Measurements from ENCODE around the gene ANXA11.

The ANXA11 gene

GRCh38 chr10:80160361-80161320 lies 44.7 kb downstream of the ANXA11 start:
- H3K9ac ChIP-seq (ENCODE audit: low read depth, low read length), result no peak overlapping the region
- WGBS, result 91% methylated on average over 17 of the region's 17 CpGs
- peaks cover 28% of the 10 kb centered on the region for H3K36me3 ChIP-seq (ENCODE audit: insufficient read depth, low read length)
- peaks cover 9% of the 10 kb centered on the region; the same call in 1 of the 2 replicates for H3K4me1 ChIP-seq (ENCODE audit: insufficient read depth, low read length)
- no peaks in the 10 kb centered on the region for H3K27me3 ChIP-seq (ENCODE audit: insufficient read depth, low read length)
- H3K9me3 ChIP-seq (ENCODE audit: insufficient read depth, low read depth, low read length), result no peaks in the 10 kb centered on the region
- no peak overlapping the region for H3K4me3 ChIP-seq (ENCODE audit: low read length)
- H3K27ac ChIP-seq (ENCODE audit: low read depth, low read length), result no peak overlapping the region

- WGBS, result 92% methylated on average over 9 of the region's 9 CpGs
Observed at GRCh38 chr10:80159166-80159873, 46.0 kb downstream of the ANXA11 start.

GRCh38 chr10:80158598-80159127 lies 46.7 kb downstream of the ANXA11 start:
- no peak overlapping the region for H3K9ac ChIP-seq (ENCODE audit: low read depth, low read length)
- H3K4me1 ChIP-seq (ENCODE audit: insufficient read depth, low read length), result peaks cover 9% of the 10 kb centered on the region; the same call in 1 of the 2 replicates
- H3K4me3 ChIP-seq (ENCODE audit: low read length), result no peak overlapping the region
- no peaks in the 10 kb centered on the region for H3K27me3 ChIP-seq (ENCODE audit: insufficient read depth, low read length)
- 86% methylated on average over 14 of the region's 14 CpGs for WGBS
- H3K9me3 ChIP-seq (ENCODE audit: insufficient read depth, low read depth, low read length), result no peaks in the 10 kb centered on the region
- no peak overlapping the region for H3K27ac ChIP-seq (ENCODE audit: low read depth, low read length)
- H3K36me3 ChIP-seq (ENCODE audit: insufficient read depth, low read length), result peaks cover 39% of the 10 kb centered on the region

More at GRCh38 chr10:80159166-80159873, 46.0 kb downstream of the ANXA11 start:
- H3K27me3 ChIP-seq (ENCODE audit: insufficient read depth, low read length), result no peaks in the 10 kb centered on the region
- H3K36me3 ChIP-seq (ENCODE audit: insufficient read depth, low read length), result peaks cover 37% of the 10 kb centered on the region
- H3K9me3 ChIP-seq (ENCODE audit: insufficient read depth, low read depth, low read length), result no peaks in the 10 kb centered on the region
- H3K4me1 ChIP-seq (ENCODE audit: insufficient read depth, low read length), result peaks cover 9% of the 10 kb centered on the region; the same call in 1 of the 2 replicates
- H3K27ac ChIP-seq (ENCODE audit: low read depth, low read length), result no peak overlapping the region
- no peak overlapping the region for H3K4me3 ChIP-seq (ENCODE audit: low read length)
- H3K9ac ChIP-seq (ENCODE audit: low read depth, low read length), result no peak overlapping the region

GRCh38 chr10:80158126-80158525 lies 47.2 kb downstream of the ANXA11 start:
- H3K27ac ChIP-seq (ENCODE audit: low read depth, low read length), result no peak overlapping the region
- H3K4me1 ChIP-seq (ENCODE audit: insufficient read depth, low read length), result peaks cover 9% of the 10 kb centered on the region; the same call in 1 of the 2 replicates
- no peaks in the 10 kb centered on the region for H3K9me3 ChIP-seq (ENCODE audit: insufficient read depth, low read depth, low read length)
- H3K4me3 ChIP-seq (ENCODE audit: low read length), result no peak overlapping the region
- H3K27me3 ChIP-seq (ENCODE audit: insufficient read depth, low read length), result no peaks in the 10 kb centered on the region
- H3K36me3 ChIP-seq (ENCODE audit: insufficient read depth, low read length), result peaks cover 42% of the 10 kb centered on the region
- no peak overlapping the region for H3K9ac ChIP-seq (ENCODE audit: low read depth, low read length)
- WGBS, result 93% methylated on average over 5 of the region's 5 CpGs

GRCh38 chr10:80157561-80157960 lies 47.8 kb downstream of the ANXA11 start:
- no peaks in the 10 kb centered on the region for H3K9me3 ChIP-seq (ENCODE audit: insufficient read depth, low read depth, low read length)
- H3K36me3 ChIP-seq (ENCODE audit: insufficient read depth, low read length), result peaks cover 37% of the 10 kb centered on the region
- WGBS, result 96% methylated on average over 14 of the region's 14 CpGs
- no peaks in the 10 kb centered on the region for H3K27me3 ChIP-seq (ENCODE audit: insufficient read depth, low read length)
- no peak overlapping the region for H3K27ac ChIP-seq (ENCODE audit: low read depth, low read length)
- peaks cover 9% of the 10 kb centered on the region; the same call in 1 of the 2 replicates for H3K4me1 ChIP-seq (ENCODE audit: insufficient read depth, low read length)
- no peak overlapping the region for H3K9ac ChIP-seq (ENCODE audit: low read depth, low read length)
- no peak overlapping the region for H3K4me3 ChIP-seq (ENCODE audit: low read length)

GRCh38 chr10:80156216-80156615 lies 49.1 kb downstream of the ANXA11 start:
- Histone ChIP-seq H3K4me1 (ENCODE audit: insufficient read depth, low read length) (peaks cover 2% of the 10 kb centered on the region; the same call in 1 of the 2 replicates), H3K9ac (ENCODE audit: low read depth, low read length) (no peak overlapping the region), H3K9me3 (ENCODE audit: insufficient read depth, low read depth, low read length) (no peaks in the 10 kb centered on the region), H3K27ac (ENCODE audit: low read depth, low read length) (no peak overlapping the region), H3K4me3 (ENCODE audit: low read length) (no peak overlapping the region), H3K27me3 (ENCODE audit: insufficient read depth, low read length) (no peaks in the 10 kb centered on the region), H3K36me3 (ENCODE audit: insufficient read depth, low read length) (peaks cover 37% of the 10 kb centered on the region)
- WGBS, result 92% methylated on average over 5 of the region's 5 CpGs

- Histone ChIP-seq H3K36me3 (ENCODE audit: insufficient read depth, low read length) (peaks cover 37% of the 10 kb centered on the region), H3K4me3 (ENCODE audit: low read length) (no peak overlapping the region), H3K27me3 (ENCODE audit: insufficient read depth, low read length) (no peaks in the 10 kb centered on the region), H3K9ac (ENCODE audit: low read depth, low read length) (no peak overlapping the region), H3K27ac (ENCODE audit: low read depth, low read length) (no peak overlapping the region), H3K9me3 (ENCODE audit: insufficient read depth, low read depth, low read length) (no peaks in the 10 kb centered on the region), H3K4me1 (ENCODE audit: insufficient read depth, low read length) (peaks cover 2% of the 10 kb centered on the region; the same call in 1 of the 2 replicates)
- 94% methylated on average over 8 of the region's 8 CpGs for WGBS
Observed at GRCh38 chr10:80155696-80156215, 49.6 kb downstream of the ANXA11 start.

GRCh38 chr10:80154978-80155695 lies 50.2 kb downstream of the ANXA11 start:
- Histone ChIP-seq H3K27ac (ENCODE audit: low read depth, low read length) (no peak overlapping the region), H3K9ac (ENCODE audit: low read depth, low read length) (no peak overlapping the region), H3K36me3 (ENCODE audit: insufficient read depth, low read length) (peaks cover 37% of the 10 kb centered on the region), H3K4me1 (ENCODE audit: insufficient read depth, low read length) (peaks cover 2% of the 10 kb centered on the region; the same call in 1 of the 2 replicates), H3K9me3 (ENCODE audit: insufficient read depth, low read depth, low read length) (no peaks in the 10 kb centered on the region), H3K4me3 (ENCODE audit: low read length) (no peak overlapping the region), H3K27me3 (ENCODE audit: insufficient read depth, low read length) (no peaks in the 10 kb centered on the region)
- 83% methylated on average over 10 of the region's 10 CpGs for WGBS

GRCh38 chr10:80154626-80154977 lies 50.7 kb downstream of the ANXA11 start:
- no peak overlapping the region for H3K27ac ChIP-seq (ENCODE audit: low read depth, low read length)

GRCh38 chr10:80153460-80153859 lies 51.9 kb downstream of the ANXA11 start:
- 65% methylated on average over 3 of the region's 3 CpGs for WGBS
- Histone ChIP-seq H3K27me3 (ENCODE audit: insufficient read depth, low read length) (no peaks in the 10 kb centered on the region), H3K4me1 (ENCODE audit: insufficient read depth, low read length) (no peaks in the 10 kb centered on the region), H3K9ac (ENCODE audit: low read depth, low read length) (no peak overlapping the region), H3K9me3 (ENCODE audit: insufficient read depth, low read depth, low read length) (no peaks in the 10 kb centered on the region), H3K27ac (ENCODE audit: low read depth, low read length) (no peak overlapping the region), H3K36me3 (ENCODE audit: insufficient read depth, low read length) (peaks cover 37% of the 10 kb centered on the region), H3K4me3 (ENCODE audit: low read length) (no peak overlapping the region)

More at GRCh38 chr10:80154626-80154977, 50.7 kb downstream of the ANXA11 start:
- no peak overlapping the region for H3K4me3 ChIP-seq (ENCODE audit: low read length)
- WGBS, result 97% methylated on average over 5 of the region's 5 CpGs
- peaks cover 2% of the 10 kb centered on the region; the same call in 1 of the 2 replicates for H3K4me1 ChIP-seq (ENCODE audit: insufficient read depth, low read length)
- no peaks in the 10 kb centered on the region for H3K9me3 ChIP-seq (ENCODE audit: insufficient read depth, low read depth, low read length)
- no peak overlapping the region for H3K9ac ChIP-seq (ENCODE audit: low read depth, low read length)
- H3K27me3 ChIP-seq (ENCODE audit: insufficient read depth, low read length), result no peaks in the 10 kb centered on the region
- peaks cover 37% of the 10 kb centered on the region for H3K36me3 ChIP-seq (ENCODE audit: insufficient read depth, low read length)

Data from HUES64 (cell line).